NCI-H1930 (cell line): ENCODE data around the gene VPS33B.

ENCODE experiments used
- DNase-seq, 2 experiments: peaks; one replicate each; lab custom pipeline; 2025; lab: John Stamatoyannopoulos, UW

The VPS33B gene

GRCh38 chr15:90949979-90950675, 72.3 kb downstream of the VPS33B start:
- no peak for DNase-seq
